H9 (cell line): ENCODE measurements around the gene TSSK2. TPM values are rescaled to one million over a fixed set of nuclear protein-coding genes. Genes with fewer than 3 reads are reported as not detected.

ENCODE experiments used
- DNase-seq: peaks from one replicate; pipeline ENCODE4 v3.0.0-alpha.2; 2017
- H2AFZ ChIP-seq: one replicate; pipeline ENCODE4 v1.6.1; 2013; ENCODE audit warnings: mild to moderate bottlenecking, low read length, control low read depth, moderate library complexity
- H2AK5ac ChIP-seq: 2 replicates; pipeline ENCODE4 v1.6.1; 2013; ENCODE audit warnings: low read length, control low read depth, mixed read lengths; ENCODE audit not compliant: insufficient read length
- H2BK120ac ChIP-seq: one replicate; pipeline ENCODE4 v1.6.1; 2013; ENCODE audit warnings: low read depth, mild to moderate bottlenecking, low read length, control low read depth, inconsistent platforms; ENCODE audit not compliant: poor library complexity, severe bottlenecking
- H2BK12ac ChIP-seq: 2 replicates; pipeline ENCODE4 v1.6.1; 2013; ENCODE audit warnings: low read length, control low read depth, mixed read lengths, low read depth; ENCODE audit not compliant: insufficient read length
- H2BK15ac ChIP-seq: 2 replicates; pipeline ENCODE4 v1.6.1; 2013; ENCODE audit warnings: low read depth, low read length, control low read depth
- H2BK20ac ChIP-seq: one replicate; pipeline ENCODE4 v1.6.1; 2013; ENCODE audit warnings: low read depth, mild to moderate bottlenecking, low read length, control low read depth, inconsistent platforms; ENCODE audit not compliant: poor library complexity, severe bottlenecking
- H2BK5ac ChIP-seq: 2 replicates; pipeline ENCODE4 v1.6.1; 2013; ENCODE audit warnings: low read length, control low read depth, mixed read lengths; ENCODE audit not compliant: insufficient read length
- H3K14ac ChIP-seq: 2 replicates; pipeline ENCODE4 v1.6.1; 2013; ENCODE audit warnings: low read length, control low read depth; ENCODE audit not compliant: insufficient read depth
- H3K18ac ChIP-seq: 2 replicates; pipeline ENCODE4 v1.6.1; 2013; ENCODE audit warnings: low read depth, mild to moderate bottlenecking, mixed read lengths, low read length, control low read depth; ENCODE audit not compliant: insufficient read length
- H3K23ac ChIP-seq: 2 replicates; pipeline ENCODE4 v1.6.1; 2013; ENCODE audit warnings: low read length, control low read depth, mixed read lengths, low read depth; ENCODE audit not compliant: insufficient read length
- H3K23me2 ChIP-seq: 2 replicates; pipeline ENCODE4 v1.6.1; 2013; ENCODE audit warnings: low read depth, mild to moderate bottlenecking, mixed read lengths, low read length, control low read depth; ENCODE audit not compliant: insufficient read length, poor library complexity, severe bottlenecking
- H3K27ac ChIP-seq: 2 replicates; pipeline ENCODE4 v1.5.1; 2013; ENCODE audit warnings: low read length, control low read depth, mixed read lengths, low read depth; ENCODE audit not compliant: insufficient read length
- H3K27me3 ChIP-seq: 2 replicates; pipeline ENCODE4 v1.6.1; 2013; ENCODE audit warnings: low read length, control low read depth, inconsistent platforms; ENCODE audit not compliant: insufficient read depth
- H3K4ac ChIP-seq: 2 replicates; pipeline ENCODE4 v1.6.1; 2013; ENCODE audit warnings: low read depth, mild to moderate bottlenecking, control low read depth, inconsistent platforms, low read length, moderate library complexity
- H3K4me1 ChIP-seq: 2 replicates; pipeline ENCODE4 v1.6.1; 2013; ENCODE audit warnings: low read length, control low read depth, inconsistent platforms; ENCODE audit not compliant: insufficient read depth
- H3K4me2 ChIP-seq: 2 replicates; pipeline ENCODE4 v1.6.1; 2013; ENCODE audit warnings: low read length, control low read depth, mixed read lengths; ENCODE audit not compliant: insufficient read length, insufficient read depth
- H3K56ac ChIP-seq: 2 replicates; pipeline ENCODE4 v1.6.1; 2013; ENCODE audit warnings: low read depth, mild to moderate bottlenecking, mixed read lengths, low read length, control low read depth; ENCODE audit not compliant: insufficient read length
- H3K79me1 ChIP-seq: 2 replicates; pipeline ENCODE4 v1.6.1; 2013; ENCODE audit warnings: low read depth, mild to moderate bottlenecking, moderate library complexity, low read length, control low read depth, inconsistent platforms; ENCODE audit not compliant: insufficient read depth, poor library complexity, severe bottlenecking
- H3K79me2 ChIP-seq: 2 replicates; pipeline ENCODE4 v1.6.1; 2013; ENCODE audit warnings: low read length, control low read depth, inconsistent platforms; ENCODE audit not compliant: insufficient read depth
- H3K9ac ChIP-seq: 2 replicates; pipeline ENCODE4 v1.6.1; 2013; ENCODE audit warnings: low read length, control low read depth, mixed read lengths; ENCODE audit not compliant: insufficient read length; ENCODE audit errors: extremely low read depth
- H3K9me3 ChIP-seq: one replicate; pipeline ENCODE4 v1.6.1; 2013; ENCODE audit warnings: low read depth, low read length, inconsistent platforms; ENCODE audit not compliant: control insufficient read depth
- H3T11ph ChIP-seq: one replicate; pipeline ENCODE4 v1.6.1; 2013; ENCODE audit warnings: mild to moderate bottlenecking, low read length, control low read depth, inconsistent platforms
- H4K20me1 ChIP-seq: one replicate; pipeline ENCODE4 v1.6.1; 2013; ENCODE audit not compliant: control insufficient read depth, insufficient read length, insufficient read depth
- H4K5ac ChIP-seq: 2 replicates; pipeline ENCODE4 v1.6.1; 2013; ENCODE audit warnings: low read depth, mild to moderate bottlenecking, mixed read lengths, low read length, control low read depth; ENCODE audit not compliant: insufficient read length
- H4K8ac ChIP-seq: replicated peaks from 2 replicates; pipeline ENCODE4 v1.6.1; 2013; ENCODE audit warnings: low read length, control low read depth, mixed read lengths, low read depth; ENCODE audit not compliant: insufficient read length
- H4K91ac ChIP-seq: 2 replicates; pipeline ENCODE4 v1.6.1; 2013; ENCODE audit warnings: low read depth, mild to moderate bottlenecking, moderate library complexity, mixed read lengths, low read length, control low read depth; ENCODE audit not compliant: insufficient read length
- H3K27ac Mint-ChIP-seq, 3 experiments: 2 replicates in 2 of 3; 3 replicates in 1 of 3; pipeline ENCODE4 v1.8.0; 2020 to 2021; ENCODE audit warnings: mixed read lengths in 3 of 3, mild to moderate bottlenecking in 1 of 3, moderate library complexity in 1 of 3
- H3K27me3 Mint-ChIP-seq: 2 replicates; pipeline ENCODE4 v1.8.0; 2021; ENCODE audit warnings: low read depth, mild to moderate bottlenecking, moderate library complexity, mixed read lengths
- H3K36me3 Mint-ChIP-seq, 3 experiments: 2 replicates in 2 of 3; 3 replicates in 1 of 3; pipeline ENCODE4 v1.8.0; 2020 to 2021; ENCODE audit warnings: low read depth in 3 of 3, mixed read lengths in 3 of 3; ENCODE audit not compliant: insufficient read depth in 1 of 3
- H3K4me1 Mint-ChIP-seq, 2 experiments: 2 replicates each; pipeline ENCODE4 v1.8.0; 2020; ENCODE audit warnings: mixed read lengths in 2 of 2
- H3K4me3 Mint-ChIP-seq, 2 experiments: 2 replicates in 1 of 2; 3 replicates in 1 of 2; pipeline ENCODE4 v1.8.0; 2020 to 2021; ENCODE audit warnings: mild to moderate bottlenecking in 2 of 2, mixed read lengths in 2 of 2, moderate library complexity in 1 of 2
- H3K9me3 Mint-ChIP-seq, 2 experiments: 2 replicates in 1 of 2; 3 replicates in 1 of 2; pipeline ENCODE4 v1.8.0; 2020; ENCODE audit warnings: mild to moderate bottlenecking in 2 of 2, mixed read lengths in 2 of 2, moderate library complexity in 1 of 2
- CTCF ChIP-seq: fragments of 200-600 bp; sonication (generic); conservative IDR thresholded peaks from 3 replicates; pipeline ENCODE4 v1.8.0; 2021; ENCODE audit warnings: antibody characterized with exemption, mild to moderate bottlenecking
- WGBS: extraction: QIAGEN DNeasy Blood & Tissue Kit; methylation state at CpG from one replicate; pipeline ENCODE4 v1.1.7; 2013; ENCODE audit warnings: missing lambda C conversion rate, low lambda C conversion rate, mixed read lengths; ENCODE audit not compliant: insufficient read length; ENCODE audit errors: extremely low coverage; 5-methylcytosine and 5-hydroxymethylcytosine counted together
- total RNA-seq: library from RNA; stranded (reverse); gene quantifications from 2 replicates; pipeline ENCODE4 v1.2.1, GENCODE V29; 2021

TSSK2 gene
- total RNA-seq, 1 experiment from 2014 or later, result not detected

- Histone ChIP-seq H3K18ac (no peak overlapping the region), H2AK5ac (no peak overlapping the region), H2BK20ac (no peak overlapping the region), H3K4ac (no peak overlapping the region), H4K8ac (no peak overlapping the region), H3K4me1 (no peaks in the 10 kb centered on the region; the same call in 1 of the 2 replicates), H2BK5ac (no peak overlapping the region), H3K27me3 (peaks cover 4% of the 10 kb centered on the region; the same call in 1 of the 2 replicates), H3K4me2 (no peak overlapping the region), H3K27ac (no peak overlapping the region), H2BK15ac (no peak overlapping the region), H3K79me1 (peaks cover 1% of the 10 kb centered on the region), H3K9ac (no peak overlapping the region), H2BK120ac (no peak overlapping the region), H3K14ac (no peak overlapping the region), H2AFZ (no peak overlapping the region), H4K20me1 (no peaks in the 10 kb centered on the region), H3K56ac (no peak overlapping the region), H3K23me2 (peaks cover 11% of the 10 kb centered on the region), H4K5ac (no peak overlapping the region), H4K91ac (no peak overlapping the region), H3K9me3 (no peaks in the 10 kb centered on the region), H2BK12ac (no peak overlapping the region), H3T11ph (no peak overlapping the region), H3K23ac (no peak overlapping the region), H3K79me2 (peaks cover 3% of the 10 kb centered on the region; the same call in 1 of the 2 replicates)
- H3K27ac Mint-ChIP-seq, result no peak overlapping the region
- WGBS, result no CpG with 5 or more reads among the region's 13 CpGs
- H3K4me1 Mint-ChIP-seq, result peaks cover 14 to 26% of the 10 kb centered on the region in 2 experiments
- TF ChIP-seq CTCF, result no peak
- H3K36me3 Mint-ChIP-seq, result no peaks in the 10 kb centered on the region
- DNase-seq, result no peak
- H3K4me3 Mint-ChIP-seq, result no peak overlapping the region
- no peaks in the 10 kb centered on the region for H3K9me3 Mint-ChIP-seq
- H3K27me3 Mint-ChIP-seq, result peaks cover 78% of the 10 kb centered on the region
These were observed 36.2 kb downstream of the TSSK2 start for GRCh38 chr22:19167106-19167869.
